GM23338 (cell line): ENCODE data around the gene OOEP. TPM values are rescaled to one million over a fixed set of nuclear protein-coding genes. Genes with fewer than 3 reads are reported as not detected.

Experiments
- ATAC-seq: fragments of 200-7000 bp; cut with Tn5 transposase; 3 replicates; pipeline ENCODE4 v1.9.1; 2020
- DNase-seq: peaks from one replicate; pipeline ENCODE4 v3.0.0-alpha.2; 2015; ENCODE audit warnings: low spot score
- H2AFZ ChIP-seq: fragments of 200-600 bp; sonication (generic); 2 replicates; pipeline ENCODE4 v1.8.0; 2016; ENCODE audit warnings: antibody characterized with exemption, mild to moderate bottlenecking, moderate library complexity
- H3F3A ChIP-seq: fragments of 200-600 bp; sonication (generic); replicated peaks from 2 replicates; pipeline ENCODE4 v1.8.0; 2017; ENCODE audit warnings: antibody characterized with exemption, mixed run types, low read depth
- H3K27ac ChIP-seq: fragments of 200-600 bp; sonication (generic); 2 replicates; pipeline ENCODE4 v1.6.1; 2016; ENCODE audit warnings: low read depth
- H3K27me3 ChIP-seq: fragments of 200-600 bp; sonication (generic); 2 replicates; pipeline ENCODE4 v1.8.0; 2016; ENCODE audit warnings: mild to moderate bottlenecking, mixed run types, moderate library complexity; ENCODE audit not compliant: insufficient read depth
- H3K36me3 ChIP-seq: fragments of 200-600 bp; sonication (generic); 2 replicates; pipeline ENCODE4 v1.8.0; 2016; ENCODE audit warnings: mild to moderate bottlenecking; ENCODE audit not compliant: insufficient read depth
- H3K4me1 ChIP-seq: fragments of 200-600 bp; sonication (generic); 2 replicates; pipeline ENCODE4 v1.8.0; 2016; ENCODE audit warnings: mild to moderate bottlenecking, moderate library complexity; ENCODE audit not compliant: insufficient read depth
- H3K4me2 ChIP-seq: fragments of 200-600 bp; sonication (generic); 2 replicates; pipeline ENCODE4 v1.7.1; 2017; ENCODE audit warnings: mixed run types
- H3K4me3 ChIP-seq: fragments of 200-600 bp; sonication (generic); 2 replicates; pipeline ENCODE4 v1.6.1; 2016; ENCODE audit warnings: mixed run types
- H3K79me2 ChIP-seq: fragments of 200-600 bp; sonication (generic); replicated peaks from 2 replicates; pipeline ENCODE4 v1.8.0; 2017; ENCODE audit warnings: mild to moderate bottlenecking; ENCODE audit not compliant: insufficient read depth
- H3K9me2 ChIP-seq: fragments of 200-600 bp; sonication (generic); 2 replicates; pipeline ENCODE4 v1.8.0; 2017; ENCODE audit not compliant: insufficient read depth
- H4K20me1 ChIP-seq: fragments of 200-600 bp; sonication (generic); replicated peaks from 2 replicates; pipeline ENCODE4 v1.8.0; 2017; ENCODE audit warnings: mild to moderate bottlenecking; ENCODE audit not compliant: insufficient read depth
- H3K27ac Mint-ChIP-seq: 2 replicates; pipeline ENCODE4 v1.8.0; 2020; ENCODE audit warnings: inconsistent platforms, mild to moderate bottlenecking, moderate library complexity, mixed read lengths
- H3K27me3 Mint-ChIP-seq: 3 replicates; pipeline ENCODE4 v1.8.0; 2022; ENCODE audit warnings: low read depth, mild to moderate bottlenecking, moderate library complexity, mixed read lengths, inconsistent platforms; ENCODE audit not compliant: insufficient read depth, poor library complexity
- H3K36me3 Mint-ChIP-seq: 3 replicates; pipeline ENCODE4 v1.8.0; 2021; ENCODE audit warnings: low read depth, mild to moderate bottlenecking, inconsistent platforms, moderate library complexity, mixed read lengths
- H3K4me1 Mint-ChIP-seq: 3 replicates; pipeline ENCODE4 v1.8.0; 2020; ENCODE audit warnings: mild to moderate bottlenecking, inconsistent platforms, mixed read lengths
- H3K4me3 Mint-ChIP-seq: 3 replicates; pipeline ENCODE4 v1.8.0; 2021; ENCODE audit warnings: moderate library complexity, mild to moderate bottlenecking, inconsistent platforms, mixed read lengths
- H3K9me3 Mint-ChIP-seq: 3 replicates; pipeline ENCODE4 v1.8.0; 2020; ENCODE audit warnings: moderate library complexity, mild to moderate bottlenecking, inconsistent platforms, mixed read lengths
- ETS1 ChIP-seq: IDR thresholded peaks from 2 replicates; pipeline ENCODE4 v1.6.1; 2016; ENCODE audit warnings: antibody characterized with exemption
- EZH2 ChIP-seq: fragments of 200-600 bp; sonication (generic); IDR thresholded peaks from one replicate; pipeline ENCODE4 v1.8.0; 2017; ENCODE audit warnings: antibody characterized with exemption, mild to moderate bottlenecking, low read depth; ENCODE audit not compliant: unreplicated experiment
- NANOG ChIP-seq: IDR thresholded peaks from 2 replicates; pipeline ENCODE4 v1.6.1; 2016; ENCODE audit warnings: antibody characterized with exemption, borderline replicate concordance
- POLR2AphosphoS5 ChIP-seq: IDR thresholded peaks from 2 replicates; pipeline ENCODE4 v1.6.1; 2016; ENCODE audit warnings: antibody characterized with exemption, low read depth
- ZNF114 ChIP-seq: fragments of 250-450 bp; sonication (Bioruptor Pico); IDR thresholded peaks from 2 replicates; pipeline ENCODE4 v1.5.0; 2020; ENCODE audit warnings: mild to moderate bottlenecking, moderate library complexity
- ZNF462 ChIP-seq: fragments of 250-450 bp; sonication (Bioruptor Pico); IDR thresholded peaks from 2 replicates; pipeline ENCODE4 v1.5.0; 2020; ENCODE audit warnings: mild to moderate bottlenecking, moderate library complexity
- polyA plus RNA-seq: library from polyadenylated mRNA; unstranded; fragments of >200 nt; fragmentation: Nextera tagmentation; extraction: Ambion mirVana; gene quantifications from 2 replicates; pipeline ENCODE4 v1.2.1, GENCODE V29; 2016
- total RNA-seq: library from RNA; depleted of rRNA; stranded (reverse); fragments of >200 nt; shearing (Covaris generic); gene quantifications from 2 replicates; pipeline ENCODE4 v1.2.3, GENCODE V29; 2014

OOEP gene
- total and polyA plus RNA-seq, 2 experiments from 2014 or later: 0.73 TPM; not detected in 1

DNA sequence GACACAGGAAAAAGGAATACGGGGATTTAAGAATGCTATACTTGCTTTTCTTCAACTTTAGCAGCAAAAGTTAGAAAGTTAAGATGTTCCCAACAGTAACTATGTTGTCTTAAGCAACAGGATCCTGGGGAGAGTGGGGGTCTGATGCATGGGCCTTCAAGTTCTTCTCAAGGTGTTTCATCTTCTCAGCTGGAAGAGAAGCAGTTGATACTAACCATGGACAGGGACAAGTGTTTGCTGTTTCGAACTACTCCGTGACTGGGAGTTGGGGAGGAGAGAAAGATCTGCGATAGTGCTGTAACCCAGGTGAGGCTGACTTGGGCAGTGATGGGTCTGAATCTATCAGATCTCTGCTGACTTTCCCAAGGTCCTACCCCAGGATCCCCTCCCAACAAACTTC, 1.0 kb downstream of the OOEP start:
- Histone ChIP-seq H3K9me2 (no peaks in the 10 kb centered on the region), H3K4me1 (peaks cover 11% of the 10 kb centered on the region; the same call in 1 of the 2 replicates), H2AFZ (0 out of 2 replicates have a peak overlapping the region, but pooled peaks have one; percentile 16), H3K27me3 (no peaks in the 10 kb centered on the region), H3K27ac (no peak overlapping the region), H4K20me1 (no peaks in the 10 kb centered on the region), H3K4me2 (no peak overlapping the region), H3K36me3 (no peaks in the 10 kb centered on the region), H3F3A (no peaks in the 10 kb centered on the region), H3K4me3 (no peak overlapping the region), H3K79me2 (no peaks in the 10 kb centered on the region)
- H3K4me1 Mint-ChIP-seq: peaks cover 8% of the 10 kb centered on the region
- peaks cover 2% of the 10 kb centered on the region for H3K27me3 Mint-ChIP-seq
- peaks cover 10% of the 10 kb centered on the region; the same call in 2 of the 3 replicates for H3K9me3 Mint-ChIP-seq
- ATAC-seq (no peak), DNase-seq (no peak)
- H3K36me3 Mint-ChIP-seq: no peaks in the 10 kb centered on the region
- H3K27ac Mint-ChIP-seq: no peak overlapping the region
- TF ChIP-seq NANOG (no peak), POLR2AphosphoS5 (no peak), ZNF114 (CRISPR knock-in tag) (no peak)
- H3K4me3 Mint-ChIP-seq: no peak overlapping the region

DNA sequence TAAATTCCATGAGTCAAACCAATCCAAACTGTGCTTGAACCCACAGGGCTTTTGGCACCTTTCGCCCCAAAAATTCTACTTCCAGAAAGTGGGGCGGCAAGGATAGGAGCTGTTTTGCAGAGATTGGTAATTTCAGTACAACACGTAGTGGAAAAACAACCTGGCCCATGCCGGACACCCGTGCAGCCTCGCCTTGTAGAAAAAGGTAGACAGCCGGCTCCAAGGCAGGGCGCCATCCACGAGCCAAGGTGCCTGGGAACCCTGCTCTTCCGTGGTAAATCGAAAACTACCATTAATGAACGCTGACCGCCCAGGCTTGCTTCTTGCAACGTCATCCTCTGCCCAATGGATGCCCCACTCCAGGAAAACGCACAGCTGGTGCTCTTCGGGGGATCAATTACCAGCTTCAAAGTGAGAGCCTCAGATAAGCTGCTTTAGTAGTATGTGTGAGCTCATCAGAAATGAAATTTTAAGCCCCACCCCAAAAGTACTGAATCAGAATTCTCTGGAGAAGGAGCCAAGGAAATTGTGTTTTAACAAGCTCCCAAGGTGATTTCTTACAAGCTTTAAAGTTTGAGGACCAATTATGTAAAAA, 1.8 kb downstream of the OOEP start:
- Histone ChIP-seq H3K4me2 (peak overlapping the region; percentile 32; the same call in 1 of the 2 replicates), H4K20me1 (no peaks in the 10 kb centered on the region), H3K4me3 (no peak overlapping the region), H3K4me1 (peaks cover 11% of the 10 kb centered on the region; the same call in 1 of the 2 replicates), H3K79me2 (no peaks in the 10 kb centered on the region), H3K36me3 (no peaks in the 10 kb centered on the region), H3K9me2 (no peaks in the 10 kb centered on the region), H3K27ac (no peak overlapping the region; the same call in 1 of the 2 replicates), H3F3A (no peaks in the 10 kb centered on the region), H2AFZ (peak overlapping the region; percentile 69), H3K27me3 (no peaks in the 10 kb centered on the region)
- DNase-seq: no peak
- peaks cover 10% of the 10 kb centered on the region; the same call in 2 of the 3 replicates for H3K9me3 Mint-ChIP-seq
- peaks cover 2% of the 10 kb centered on the region for H3K27me3 Mint-ChIP-seq
- H3K4me1 Mint-ChIP-seq: peaks cover 8% of the 10 kb centered on the region
- no peak for ATAC-seq
- no peak overlapping the region for H3K4me3 Mint-ChIP-seq
- TF ChIP-seq ZNF114 (CRISPR knock-in tag) (no peak), ETS1 (no peak), POLR2AphosphoS5 (no peak), NANOG (no peak), ZNF462 (CRISPR knock-in tag) (no peak), EZH2 (no peak)
- no peak overlapping the region for H3K27ac Mint-ChIP-seq
- H3K36me3 Mint-ChIP-seq: no peaks in the 10 kb centered on the region
